HEK293 (cell line): Measurements from ENCODE around the gene DLGAP3.

Experiments
- CTCF ChIA-PET: fragments of 350-600 bp; formaldehyde crosslinking; extraction: SDS; loops from one replicate; lab custom pipeline; 2021; ENCODE audit warnings: antibody characterized with exemption; lab: Yijun Ruan, JAX
- POLR2A ChIA-PET: fragments of 300-600 bp; formaldehyde crosslinking; extraction: SDS; loops from one replicate; lab custom pipeline; 2020; ENCODE audit warnings: antibody characterized with exemption, inconsistent platforms; lab: Yijun Ruan, JAX
- H3K27ac ChIP-seq: fragments of 200-500 bp; sonication (Bioruptor generic); 2 replicates; pipeline ENCODE4 v1.5.1; 2014; ENCODE audit warnings: low read depth, low read length, control low read depth, inconsistent platforms; ENCODE audit errors: extremely low read depth
- H3K36me3 ChIP-seq, 2 experiments: fragments of 200-500 bp in 1 of 2; sonication (Bioruptor generic) in 1 of 2; 1 replicate in 1 of 2; 2 replicates in 1 of 2; pipeline ENCODE4 v1.5.1; 2014 to 2017; ENCODE audit warnings: inconsistent platforms in 2 of 2, low read length in 2 of 2; ENCODE audit not compliant: control insufficient read depth in 2 of 2, insufficient read depth in 1 of 2
- H3K4me1 ChIP-seq: fragments of 200-500 bp; sonication (Bioruptor generic); 2 replicates; pipeline ENCODE4 v1.5.1; 2014; ENCODE audit warnings: mild to moderate bottlenecking, low read length, inconsistent platforms; ENCODE audit not compliant: control insufficient read depth, insufficient read depth
- H3K4me3 ChIP-seq: 2 replicates; pipeline ENCODE4 v1.5.1; 2011; ENCODE audit warnings: low read depth, mild to moderate bottlenecking, control low read depth, low read length, moderate library complexity
- H3K9me3 ChIP-seq: fragments of 200-500 bp; sonication (Bioruptor generic); 2 replicates; pipeline ENCODE4 v1.5.1; 2014; ENCODE audit warnings: low read depth, low read length, inconsistent platforms; ENCODE audit not compliant: control insufficient read depth, insufficient read depth
- CTCF ChIP-seq: fragments of 450-650 bp; formaldehyde crosslinking; IDR thresholded peaks from 2 replicates; pipeline ENCODE4 v1.5.1; 2016; ENCODE audit warnings: missing biosample characterization, missing genetic modification characterization
- ELK4 ChIP-seq: IDR thresholded peaks from 2 replicates; pipeline ENCODE4 v1.6.1; 2011; ENCODE audit warnings: mild to moderate bottlenecking, low read depth, low read length, borderline replicate concordance
- OVOL3 ChIP-seq: fragments of 450-650 bp; formaldehyde crosslinking; IDR thresholded peaks from 2 replicates; pipeline ENCODE4 v1.5.1; 2016; ENCODE audit warnings: missing biosample characterization, missing genetic modification characterization
- PRDM2 ChIP-seq: fragments of 450-650 bp; formaldehyde crosslinking; IDR thresholded peaks from 2 replicates; pipeline ENCODE4 v1.5.1; 2016; ENCODE audit warnings: missing biosample characterization, missing genetic modification characterization, borderline replicate concordance
- SCRT1 ChIP-seq: fragments of 450-650 bp; formaldehyde crosslinking; IDR thresholded peaks from 2 replicates; pipeline ENCODE4 v1.5.1; 2016; ENCODE audit warnings: missing biosample characterization, missing genetic modification characterization, borderline replicate concordance
- ZBTB20 ChIP-seq: fragments of 450-650 bp; formaldehyde crosslinking; IDR thresholded peaks from 2 replicates; pipeline ENCODE4 v1.5.1; 2016; ENCODE audit warnings: missing biosample characterization, missing genetic modification characterization
- ZBTB48 ChIP-seq: fragments of 450-650 bp; formaldehyde crosslinking; IDR thresholded peaks from 2 replicates; pipeline ENCODE4 v1.5.1; 2016; ENCODE audit warnings: missing biosample characterization, missing genetic modification characterization
- ZFP69B ChIP-seq: fragments of 450-650 bp; formaldehyde crosslinking; IDR thresholded peaks from 2 replicates; pipeline ENCODE4 v1.5.1; 2016; ENCODE audit warnings: missing biosample characterization, missing genetic modification characterization
- ZNF132 ChIP-seq: fragments of 450-650 bp; formaldehyde crosslinking; IDR thresholded peaks from 2 replicates; pipeline ENCODE4 v1.5.1; 2017; ENCODE audit warnings: missing biosample characterization, missing genetic modification characterization, borderline replicate concordance
- ZNF239 ChIP-seq: fragments of 450-650 bp; formaldehyde crosslinking; IDR thresholded peaks from 2 replicates; pipeline ENCODE4 v1.5.1; 2016; ENCODE audit warnings: missing biosample characterization, missing genetic modification characterization
- ZNF302 ChIP-seq: fragments of 450-650 bp; formaldehyde crosslinking; IDR thresholded peaks from 2 replicates; pipeline ENCODE4 v1.5.1; 2016; ENCODE audit warnings: missing biosample characterization, missing genetic modification characterization, low read depth
- ZNF362 ChIP-seq: fragments of 450-650 bp; formaldehyde crosslinking; IDR thresholded peaks from 2 replicates; pipeline ENCODE4 v1.5.1; 2016; ENCODE audit warnings: missing biosample characterization, missing genetic modification characterization
- ZNF37A ChIP-seq: fragments of 450-650 bp; IDR thresholded peaks from 2 replicates; pipeline ENCODE4 v1.5.1; 2018; ENCODE audit warnings: missing biosample characterization, missing genetic modification characterization
- ZNF621 ChIP-seq: fragments of 450-650 bp; formaldehyde crosslinking; IDR thresholded peaks from 2 replicates; pipeline ENCODE4 v1.5.1; 2017; ENCODE audit warnings: missing biosample characterization, missing genetic modification characterization
- ZNF645 ChIP-seq: fragments of 450-650 bp; formaldehyde crosslinking; IDR thresholded peaks from 2 replicates; pipeline ENCODE4; 2016; ENCODE audit warnings: missing biosample characterization, missing genetic modification characterization
- ZNF664 ChIP-seq: fragments of 450-650 bp; formaldehyde crosslinking; IDR thresholded peaks from 2 replicates; pipeline ENCODE4 v1.5.1; 2016; ENCODE audit warnings: missing biosample characterization, missing genetic modification characterization
- ZNF704 ChIP-seq: fragments of 450-650 bp; formaldehyde crosslinking; IDR thresholded peaks from 2 replicates; pipeline ENCODE4 v1.5.1; 2016; ENCODE audit warnings: missing biosample characterization, missing genetic modification characterization
- ZNF768 ChIP-seq: fragments of 450-650 bp; formaldehyde crosslinking; IDR thresholded peaks from 2 replicates; pipeline ENCODE4 v1.5.1; 2018; ENCODE audit warnings: missing biosample characterization, mild to moderate bottlenecking, missing genetic modification characterization
- ZNF776 ChIP-seq: fragments of 450-650 bp; formaldehyde crosslinking; IDR thresholded peaks from 2 replicates; pipeline ENCODE4 v1.5.0; 2017; ENCODE audit warnings: missing biosample characterization, missing genetic modification characterization, borderline replicate concordance
- ZNF777 ChIP-seq: fragments of 450-650 bp; formaldehyde crosslinking; IDR thresholded peaks from 2 replicates; pipeline ENCODE4 v1.5.1; 2017; ENCODE audit warnings: missing biosample characterization, missing genetic modification characterization, borderline replicate concordance
- ZNF792 ChIP-seq: fragments of 450-650 bp; formaldehyde crosslinking; IDR thresholded peaks from 2 replicates; pipeline ENCODE4 v1.5.1; 2016; ENCODE audit warnings: missing biosample characterization, missing genetic modification characterization
- ZSCAN4 ChIP-seq: fragments of 450-650 bp; formaldehyde crosslinking; IDR thresholded peaks from 2 replicates; pipeline ENCODE4 v1.5.1; 2017; ENCODE audit warnings: missing biosample characterization, missing genetic modification characterization

Gene DLGAP3

GRCh38 chr1:34975338-34975737 lies 45.9 kb upstream of the DLGAP3 start:
- ChIA-PET CTCF (interaction anchor here (0.9 to 1.1 kb wide), 2 partner anchors 48 to 55 kb away, joined by 3 to 5 read pairs; no protein-coding TSS in a partner anchor), POLR2A (interaction anchor here (2.0 kb wide), 1 partner anchor 10 kb away, joined by 7 read pairs; the partner anchor contains the start of gene TMEM35B)
- Histone ChIP-seq H3K4me3 (no peak overlapping the region), H3K36me3 (no peaks in the 10 kb centered on the region), H3K9me3 (no peaks in the 10 kb centered on the region), H3K27ac (no peak overlapping the region), H3K4me1 (no peaks in the 10 kb centered on the region)
- no peak for TF ChIP-seq ZNF777
- TF ChIP-seq ZNF621 (tag by site-specific recombination), result no peak
- no peak for TF ChIP-seq ZNF362
- TF ChIP-seq ZNF792, result no peak
- TF ChIP-seq CTCF (tag by site-specific recombination), result no peak
- no peak for TF ChIP-seq SCRT1 (tag by site-specific recombination)
- no peak for TF ChIP-seq ZNF768 (tag by site-specific recombination)
- no peak for TF ChIP-seq ZFP69B (tag by site-specific recombination)
- TF ChIP-seq ZNF132 (tag by site-specific recombination), result no peak

- POLR2A ChIA-PET, result interaction anchor here (2.0 kb wide), 1 partner anchor 10 kb away, joined by 7 read pairs; the partner anchor contains the start of gene TMEM35B
- H3K9me3 ChIP-seq, result no peaks in the 10 kb centered on the region
- CTCF ChIA-PET, result interaction anchor here (1.1 kb wide), 1 partner anchor 55 kb away, joined by 3 read pairs; no protein-coding TSS in a partner anchor
- TF ChIP-seq ZNF302 (tag by site-specific recombination) (no peak), ZNF776 (tag by site-specific recombination) (no peak), ZNF704 (tag by site-specific recombination) (no peak), OVOL3 (no peak), ZNF239 (tag by site-specific recombination) (no peak), ZNF37A (tag by site-specific recombination) (no peak), ELK4 (no peak), ZBTB48 (tag by site-specific recombination) (no peak), ZNF645 (tag by site-specific recombination) (no peak), ZNF664 (tag by site-specific recombination) (no peak), ZSCAN4 (tag by site-specific recombination) (no peak), ZBTB20 (tag by site-specific recombination) (no peak), ZFP69B (tag by site-specific recombination) (no peak), PRDM2 (no peak)
Measured at GRCh38 chr1:34974626-34975025, 45.2 kb upstream of the DLGAP3 start.

More at GRCh38 chr1:34974626-34975025, 45.2 kb upstream of the DLGAP3 start:
- H3K36me3 ChIP-seq, result no peaks in the 10 kb centered on the region
- H3K4me3 ChIP-seq, result no peak overlapping the region
- H3K4me1 ChIP-seq, result no peaks in the 10 kb centered on the region
- no peak overlapping the region for H3K27ac ChIP-seq
